ENCODE measurements around the gene FHL3. TPM values are rescaled to one million over a fixed set of nuclear protein-coding genes. Genes with fewer than 3 reads are reported as not detected.

The FHL3 gene
- total RNA-seq, 1 donor from 2014 or later, result 26.3 TPM

GRCh38 chr1:37999430-38000232, 5.7 kb downstream of the FHL3 start:
- no peaks in the 10 kb centered on the region for H3K27me3 ChIP-seq
- no peak for TF ChIP-seq CTCF (IDR thresholded peaks at IDR 0.05)
- H3K4me1 ChIP-seq, result peaks cover 80% of the 10 kb centered on the region
- H3K27ac ChIP-seq, result peak overlapping the region; percentile 93
- H3K36me3 ChIP-seq, result no peaks in the 10 kb centered on the region
- peak overlapping the region in 1 of 2 donors; percentile 24 for H3K4me3 ChIP-seq
- H3K9me3 ChIP-seq, result no peaks in the 10 kb centered on the region
- DNase-seq (ENCODE audit: extremely low spot score in 2 of 2), result peak in 1 of 2 donors; percentile 86
- intact Hi-C loops (cut with DNase I), result no loop called here

DNA sequence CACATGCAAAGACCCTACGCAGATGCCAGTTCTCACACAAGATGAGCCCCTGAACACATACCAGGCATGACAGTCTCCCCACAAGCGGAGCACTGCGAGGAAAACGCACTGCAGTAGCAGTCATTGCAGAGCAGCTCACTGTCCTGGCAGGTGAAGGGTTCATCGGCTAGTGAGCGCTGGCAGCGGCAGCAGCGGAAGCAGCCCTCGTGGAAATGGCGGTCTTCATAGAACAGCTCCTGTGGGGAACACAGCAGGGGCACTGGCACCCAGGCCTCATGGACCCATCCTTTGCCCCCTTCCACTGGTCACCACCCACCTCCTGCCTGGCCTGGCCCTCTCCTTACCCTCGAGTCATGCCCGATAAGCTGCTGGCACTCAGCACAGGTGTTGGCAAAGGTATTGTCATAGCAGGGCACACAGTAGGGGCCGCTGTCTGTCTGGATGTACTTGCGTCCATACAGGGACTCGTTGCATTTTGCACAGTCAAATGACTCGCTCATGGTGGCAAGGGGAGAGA, 6.3 kb downstream of the FHL3 start:
- no peaks in the 10 kb centered on the region for H3K36me3 ChIP-seq
- no peaks in the 10 kb centered on the region for H3K9me3 ChIP-seq
- peaks cover 74% of the 10 kb centered on the region for H3K4me1 ChIP-seq
- H3K27me3 ChIP-seq, result no peaks in the 10 kb centered on the region
- intact Hi-C loops (cut with DNase I), result no loop called here
- TF ChIP-seq CTCF (IDR thresholded peaks at IDR 0.05) (no peak), POLR2A (IDR thresholded peaks at IDR 0.05) (no peak), POLR2AphosphoS5 (IDR thresholded peaks at IDR 0.05; ENCODE audit: insufficient read depth in 1 of 2, low read depth in 1 of 2) (no peak)
- DNase-seq (ENCODE audit: extremely low spot score in 2 of 2), result no peak
- H3K27ac ChIP-seq, result peak overlapping the region; percentile 93
- H3K4me3 ChIP-seq, result no peak overlapping the region

- H3K27ac ChIP-seq, result peak overlapping the region; percentile 93
- TF ChIP-seq POLR2AphosphoS5 (IDR thresholded peaks at IDR 0.05; ENCODE audit: insufficient read depth in 1 of 2, low read depth in 1 of 2), result no peak
- no peak for TF ChIP-seq POLR2A (IDR thresholded peaks at IDR 0.05)
- TF ChIP-seq CTCF (IDR thresholded peaks at IDR 0.05), result no peak
- peaks cover 66% of the 10 kb centered on the region for H3K4me1 ChIP-seq
- intact Hi-C loops (cut with DNase I), result no loop called here
- no peaks in the 10 kb centered on the region for H3K36me3 ChIP-seq
- no peak overlapping the region for H3K4me3 ChIP-seq
- DNase-seq (ENCODE audit: extremely low spot score in 2 of 2), result no peak
- H3K27me3 ChIP-seq, result no peaks in the 10 kb centered on the region
- H3K9me3 ChIP-seq, result no peaks in the 10 kb centered on the region
Observed at GRCh38 chr1:37998089-37998808, 7.1 kb downstream of the FHL3 start.

- no peaks in the 10 kb centered on the region for H3K27me3 ChIP-seq
- intact Hi-C loops (cut with DNase I), result no loop called here
- H3K4me1 ChIP-seq, result peaks cover 62% of the 10 kb centered on the region
- no peaks in the 10 kb centered on the region for H3K9me3 ChIP-seq
- TF ChIP-seq POLR2AphosphoS5 (IDR thresholded peaks at IDR 0.05; ENCODE audit: insufficient read depth in 1 of 2, low read depth in 1 of 2) (no peak), CTCF (IDR thresholded peaks at IDR 0.05) (no peak), POLR2A (IDR thresholded peaks at IDR 0.05) (no peak)
- no peak overlapping the region for H3K4me3 ChIP-seq
- H3K36me3 ChIP-seq, result no peaks in the 10 kb centered on the region
- peak in 1 of 2 donors; percentile 87 for DNase-seq (ENCODE audit: extremely low spot score in 2 of 2)
- H3K27ac ChIP-seq, result peak overlapping the region; percentile 93
Observed at GRCh38 chr1:37997256-37998088, 7.8 kb downstream of the FHL3 start.

Measured in vagina (tissue), 2 donors.